ENCODE measurements around the gene TIPARP. TPM values are rescaled to one million over a fixed set of nuclear protein-coding genes. Genes with fewer than 3 reads are reported as not detected.

The TIPARP gene
- total RNA-seq, 2 experiments from 2014 or later = 10.0 to 13.4 TPM

GRCh38 chr3:156643729-156644389 lies 30.5 kb upstream of the TIPARP start:
- Histone ChIP-seq H3K9me3 (ENCODE audit: low read length) (0 out of 2 replicates have a peak, but pooled peaks cover 5% of the 10 kb centered on the region), H4K20me1 (ENCODE audit: insufficient read depth, low read length) (no peaks in the 10 kb centered on the region), H3K9me2 (ENCODE audit: insufficient read depth, low read length) (no peaks in the 10 kb centered on the region), H3K79me2 (ENCODE audit: insufficient read depth, low read depth, low read length) (no peaks in the 10 kb centered on the region), H3K4me2 (ENCODE audit: low read length) (peak overlapping the region; percentile 9; the same call in 1 of the 2 replicates), H3K4me1 (ENCODE audit: insufficient read depth, low read length, poor library complexity, severe bottlenecking) (peaks cover 6% of the 10 kb centered on the region), H3K27ac (ENCODE audit: low read depth, low read length, poor library complexity, severe bottlenecking) (no peak overlapping the region), H3K4me3 (ENCODE audit: low read depth, low read length, poor library complexity, severe bottlenecking) (no peak overlapping the region), H3K36me3 (ENCODE audit: insufficient read depth, low read length) (no peaks in the 10 kb centered on the region), H2AFZ (ENCODE audit: low read length) (peak overlapping the region; percentile 7; the same call in 1 of the 2 replicates)
- TF ChIP-seq CTCF (conservative IDR thresholded peaks at IDR 0.05; ENCODE audit: low read length) (no peak), EZH2phosphoT487 (IDR thresholded peaks at IDR 0.05; ENCODE audit: borderline replicate concordance, low read depth, low read length) (no peak)
- intact Hi-C loops (cut with micrococcal nuclease; ENCODE audit: unreplicated experiment) = no loop called here
- DNase-seq (ENCODE audit: low spot score) = no peak
- POLR2A ChIA-PET = interaction anchor here (0.7 to 1.4 kb wide), 5 partner anchors 10 to 445 kb away, joined by 3 to 6 read pairs (median 3); partner anchors contain the start of gene SSR3
- no TSS peak for BruUV-seq (replicated peaks)
- CTCF ChIA-PET (ENCODE audit: unreplicated experiment) = interaction anchor here (1.8 kb wide), 1 partner anchor 11 kb away, joined by 4 read pairs; no protein-coding TSS in a partner anchor

- DNase-seq (ENCODE audit: low spot score) = no peak
- no peaks in the 10 kb centered on the region for H3K79me2 ChIP-seq (ENCODE audit: insufficient read depth, low read depth, low read length)
- H4K20me1 ChIP-seq (ENCODE audit: insufficient read depth, low read length) = no peaks in the 10 kb centered on the region
- no peaks in the 10 kb centered on the region for H3K9me2 ChIP-seq (ENCODE audit: insufficient read depth, low read length)
- no peak overlapping the region for H3K4me3 ChIP-seq (ENCODE audit: low read depth, low read length, poor library complexity, severe bottlenecking)
- intact Hi-C loops (cut with micrococcal nuclease; ENCODE audit: unreplicated experiment) = no loop called here
- TF ChIP-seq CTCF (conservative IDR thresholded peaks at IDR 0.05; ENCODE audit: low read length) (no peak), EZH2phosphoT487 (IDR thresholded peaks at IDR 0.05; ENCODE audit: borderline replicate concordance, low read depth, low read length) (no peak)
- no peak overlapping the region for H3K27ac ChIP-seq (ENCODE audit: low read depth, low read length, poor library complexity, severe bottlenecking)
- H3K4me1 ChIP-seq (ENCODE audit: insufficient read depth, low read length, poor library complexity, severe bottlenecking) = peaks cover 6% of the 10 kb centered on the region
- H2AFZ ChIP-seq (ENCODE audit: low read length) = no peak overlapping the region
- no peak overlapping the region for H3K4me2 ChIP-seq (ENCODE audit: low read length)
- CTCF ChIA-PET (ENCODE audit: unreplicated experiment) = interaction anchor here (1.8 kb wide), 1 partner anchor 12 kb away, joined by 4 read pairs; no protein-coding TSS in a partner anchor
- no peaks in the 10 kb centered on the region for H3K36me3 ChIP-seq (ENCODE audit: insufficient read depth, low read length)
- 0 out of 2 replicates have a peak, but pooled peaks cover 5% of the 10 kb centered on the region for H3K9me3 ChIP-seq (ENCODE audit: low read length)
- POLR2A ChIA-PET = interaction anchor here (0.5 to 3.2 kb wide), 10 partner anchors 11 to 90 kb away, joined by 3 to 11 read pairs (median 3); partner anchors contain the start of gene SSR3
- BruUV-seq (replicated peaks) = no TSS peak
These were observed 29.4 kb upstream of the TIPARP start for GRCh38 chr3:156644958-156645357.

GRCh38 chr3:156646958-156647357 lies 27.4 kb upstream of the TIPARP start:
- Histone ChIP-seq H3K9me2 (ENCODE audit: insufficient read depth, low read length) (no peaks in the 10 kb centered on the region), H3K4me1 (ENCODE audit: insufficient read depth, low read length, poor library complexity, severe bottlenecking) (peaks cover 9% of the 10 kb centered on the region), H3K79me2 (ENCODE audit: insufficient read depth, low read depth, low read length) (no peaks in the 10 kb centered on the region), H3K4me2 (ENCODE audit: low read length) (no peak overlapping the region), H2AFZ (ENCODE audit: low read length) (no peak overlapping the region), H3K4me3 (ENCODE audit: low read depth, low read length, poor library complexity, severe bottlenecking) (no peak overlapping the region), H4K20me1 (ENCODE audit: insufficient read depth, low read length) (no peaks in the 10 kb centered on the region), H3K9me3 (ENCODE audit: low read length) (0 out of 2 replicates have a peak, but pooled peaks cover 5% of the 10 kb centered on the region), H3K27ac (ENCODE audit: low read depth, low read length, poor library complexity, severe bottlenecking) (no peak overlapping the region), H3K36me3 (ENCODE audit: insufficient read depth, low read length) (no peaks in the 10 kb centered on the region)
- intact Hi-C loops (cut with micrococcal nuclease; ENCODE audit: unreplicated experiment) = no loop called here
- TF ChIP-seq EZH2phosphoT487 (IDR thresholded peaks at IDR 0.05; ENCODE audit: borderline replicate concordance, low read depth, low read length) = no peak
- no peak for TF ChIP-seq CTCF (conservative IDR thresholded peaks at IDR 0.05; ENCODE audit: low read length)
- ChIA-PET POLR2A (interaction anchor here (1.3 to 3.2 kb wide), 3 partner anchors 18 to 91 kb away, joined by 4 to 11 read pairs (median 6); partner anchors contain the start of gene SSR3), CTCF (ENCODE audit: unreplicated experiment) (interaction anchor here (0.6 kb wide), 1 partner anchor 24 kb away, joined by 3 read pairs; no protein-coding TSS in a partner anchor)
- DNase-seq (ENCODE audit: low spot score) = no peak
- no TSS peak for BruUV-seq (replicated peaks)

All from OCI-LY7 (cell line).